ENCODE measurements around the gene ITPRIPL2. TPM values are rescaled to one million over a fixed set of nuclear protein-coding genes. Genes with fewer than 3 reads are reported as not detected.

Gene ITPRIPL2
- total RNA-seq, 1 experiment from 2014 or later = 67.9 TPM

- CTCF ChIA-PET = interaction anchor here (2.6 kb wide), 1 partner anchor 11 kb away, joined by 11 read pairs; no protein-coding TSS in a partner anchor
- ATAC-seq = no peak
- Histone ChIP-seq H3K27ac (ENCODE audit: low read depth, low read length) (no peak overlapping the region; the same call in 1 of the 2 replicates), H3K27me3 (ENCODE audit: insufficient read depth, low read length) (no peaks in the 10 kb centered on the region), H2AFZ (ENCODE audit: low read depth, low read length, poor library complexity, severe bottlenecking) (no peak overlapping the region), H3K9ac (ENCODE audit: low read length) (peak overlapping the region; percentile 69), H3K4me2 (ENCODE audit: low read length) (peak overlapping the region; percentile 99), H3K9me2 (ENCODE audit: insufficient read depth) (no peaks in the 10 kb centered on the region), H3K4me3 (replicated peaks in 1 of 2; ENCODE audit: low read depth in 1 of 2, low read length in 2 of 2) (peak overlapping the region; percentile 69 to 78), H4K20me1 (ENCODE audit: insufficient read depth) (no peaks in the 10 kb centered on the region), H3K9me3 (ENCODE audit: control insufficient read depth in 1 of 2, insufficient read depth in 1 of 2, low read depth in 1 of 2, low read length in 2 of 2) (no peaks in the 10 kb centered on the region), H3K79me2 (ENCODE audit: insufficient read depth, low read length) (no peaks in the 10 kb centered on the region), H3K36me3 (ENCODE audit: control insufficient read depth in 1 of 2, insufficient read depth in 2 of 2, low read length in 2 of 2) (no peaks in the 10 kb centered on the region), H3K4me1 (ENCODE audit: control insufficient read depth in 1 of 2, insufficient read depth in 2 of 2, low read length in 2 of 2) (peaks cover 4 to 36% of the 10 kb centered on the region in 2 experiments; a peak in 3 of 4 replicates)
- POLR2A ChIA-PET = interaction anchor here (1.4 to 1.7 kb wide), 2 partner anchors 74 to 83 kb away, joined by 5 read pairs; no protein-coding TSS in a partner anchor
- TF ChIP-seq TCF7L2 (IDR thresholded peaks at IDR 0.05; ENCODE audit: borderline replicate concordance, extremely low read depth, insufficient read depth, insufficient read length) = no peak
- TF ChIP-seq EZH2phosphoT487 (IDR thresholded peaks at IDR 0.05; ENCODE audit: borderline replicate concordance) = no peak
- no peak for TF ChIP-seq EGR1 (IDR thresholded peaks at IDR 0.05; ENCODE audit: low read depth)
- BruUV-seq (replicated peaks) = no TSS peak
- RAD21 ChIA-PET (ENCODE audit: low non-redundant PET in 1 of 2, low total read pairs in 2 of 2, uncharacterized antibody in 2 of 2, unreplicated experiment in 2 of 2) = interaction anchor here in 1 of 2 experiments (1.2 kb wide), 1 partner anchor 11 kb away, joined by 4 read pairs; no protein-coding TSS in a partner anchor
- intact Hi-C loops (cut with micrococcal nuclease) = loop anchor here (5.0 kb wide), 1 partner anchor 333 kb away; no protein-coding TSS in a partner anchor
- no peak for DNase-seq (ENCODE audit: low read depth, low spot score)
Measured at GRCh38 chr16:19169082-19169639, 55.4 kb downstream of the ITPRIPL2 start.

- DNase-seq (ENCODE audit: low read depth, low spot score) (no peak), ATAC-seq (no peak)
- no peaks in the 10 kb centered on the region for H3K9me3 ChIP-seq (ENCODE audit: control insufficient read depth in 1 of 2, insufficient read depth in 1 of 2, low read depth in 1 of 2, low read length in 2 of 2)
- peaks cover 4 to 29% of the 10 kb centered on the region in 2 experiments; a peak in 3 of 4 replicates for H3K4me1 ChIP-seq (ENCODE audit: control insufficient read depth in 1 of 2, insufficient read depth in 2 of 2, low read length in 2 of 2)
- no peak overlapping the region for H3K4me3 ChIP-seq (replicated peaks in 1 of 2; ENCODE audit: low read depth in 1 of 2, low read length in 2 of 2)
- no peak for TF ChIP-seq EZH2 (IDR thresholded peaks at IDR 0.05)
- no peak for TF ChIP-seq ZBTB33 (IDR thresholded peaks at IDR 0.05; ENCODE audit: extremely low read depth, insufficient replicate concordance, low read length)
- no peak overlapping the region for H2AFZ ChIP-seq (ENCODE audit: low read depth, low read length, poor library complexity, severe bottlenecking)
- ChIA-PET CTCF (interaction anchor here (2.6 kb wide), 1 partner anchor 10 kb away, joined by 11 read pairs; no protein-coding TSS in a partner anchor), RAD21 (ENCODE audit: low non-redundant PET in 1 of 2, low total read pairs in 2 of 2, uncharacterized antibody in 2 of 2, unreplicated experiment in 2 of 2) (interaction anchor here in 1 of 2 experiments (0.6 kb wide), 1 partner anchor 74 kb away, joined by 3 read pairs; no protein-coding TSS in a partner anchor), POLR2A (interaction anchor here (1.7 kb wide), 1 partner anchor 84 kb away, joined by 5 read pairs; no protein-coding TSS in a partner anchor)
- BruUV-seq (replicated peaks) = no TSS peak
- no peaks in the 10 kb centered on the region for H3K36me3 ChIP-seq (ENCODE audit: control insufficient read depth in 1 of 2, insufficient read depth in 2 of 2, low read length in 2 of 2)
- H3K27me3 ChIP-seq (ENCODE audit: insufficient read depth, low read length) = no peaks in the 10 kb centered on the region
- H3K9me2 ChIP-seq (ENCODE audit: insufficient read depth) = no peaks in the 10 kb centered on the region
- no peaks in the 10 kb centered on the region for H4K20me1 ChIP-seq (ENCODE audit: insufficient read depth)
- H3K4me2 ChIP-seq (ENCODE audit: low read length) = no peak overlapping the region
- intact Hi-C loops (cut with micrococcal nuclease) = no loop called here
- H3K9ac ChIP-seq (ENCODE audit: low read length) = no peak overlapping the region
- no peak overlapping the region for H3K27ac ChIP-seq (ENCODE audit: low read depth, low read length)
- no peaks in the 10 kb centered on the region for H3K79me2 ChIP-seq (ENCODE audit: insufficient read depth, low read length)
Measured at GRCh38 chr16:19170043-19170655, 56.4 kb downstream of the ITPRIPL2 start.

All from HCT116 (cell line).